GM19193 (cell line): ENCODE measurements around the gene GJB5.

Source experiments
- POLR2A ChIP-seq: IDR thresholded peaks from 4 replicates; pipeline ENCODE4 v1.6.1; 2011; ENCODE audit not compliant: insufficient read depth, insufficient read length; ENCODE audit errors: extremely low read depth

GJB5 gene

DNA sequence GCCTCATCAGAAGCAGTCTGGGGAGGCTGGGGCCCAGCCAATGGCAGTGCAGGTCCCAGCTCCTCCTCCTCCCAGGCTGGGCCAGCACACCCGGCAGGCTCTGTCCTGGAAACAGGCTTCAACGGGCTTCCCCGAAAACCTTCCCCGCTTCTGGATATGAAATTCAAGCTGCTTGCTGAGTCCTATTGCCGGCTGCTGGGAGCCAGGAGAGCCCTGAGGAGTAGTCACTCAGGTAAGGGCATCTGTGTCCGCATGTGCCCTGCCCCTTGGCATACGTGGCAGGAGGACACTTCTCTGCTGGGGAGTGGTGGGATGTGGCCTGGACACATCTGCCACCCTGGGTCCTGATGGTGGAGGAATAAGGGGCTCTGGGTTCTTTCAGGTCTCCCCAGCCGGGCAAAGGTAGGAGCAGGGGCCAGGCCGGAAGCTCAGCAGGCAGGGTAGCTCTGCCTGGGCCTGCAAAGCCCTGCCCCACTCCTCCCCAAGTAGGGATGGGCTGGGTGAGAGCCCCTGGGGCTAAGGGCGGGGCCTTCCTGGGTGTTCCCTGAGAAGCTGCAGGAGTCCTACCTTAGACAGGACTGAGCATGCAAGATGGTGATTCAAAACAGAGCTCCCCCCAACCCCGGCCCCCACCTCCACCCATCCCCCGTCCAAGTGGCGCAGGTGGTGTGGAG, at the start of gene GJB5:
Gene GJB5 (plus strand): TSS at position 84 of the 674 bp plus-strand sequence. CDS start 2,284 bp downstream, outside the sequence.
- no peak for TF ChIP-seq POLR2A

DNA sequence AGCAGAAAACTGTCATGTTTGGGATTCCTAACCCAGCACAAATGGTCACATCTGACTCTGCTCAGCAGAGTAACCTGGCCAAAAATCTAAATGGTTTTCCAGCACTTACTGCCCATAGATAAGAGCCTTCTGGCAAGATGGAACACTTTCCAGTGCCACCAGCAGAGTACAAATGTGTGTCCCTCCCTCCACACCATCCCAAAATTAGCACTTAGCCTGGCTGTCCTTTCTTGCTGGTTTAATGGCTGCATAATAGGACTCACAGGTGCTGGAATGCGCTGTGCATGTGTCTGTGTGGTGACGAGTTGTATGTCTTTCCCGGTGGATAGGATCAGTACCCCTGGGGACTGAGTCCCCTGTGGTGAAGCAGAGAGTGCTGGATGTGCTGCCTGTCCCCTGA, 49.8 kb upstream of the GJB5 start:
- no peak for TF ChIP-seq POLR2A

DNA sequence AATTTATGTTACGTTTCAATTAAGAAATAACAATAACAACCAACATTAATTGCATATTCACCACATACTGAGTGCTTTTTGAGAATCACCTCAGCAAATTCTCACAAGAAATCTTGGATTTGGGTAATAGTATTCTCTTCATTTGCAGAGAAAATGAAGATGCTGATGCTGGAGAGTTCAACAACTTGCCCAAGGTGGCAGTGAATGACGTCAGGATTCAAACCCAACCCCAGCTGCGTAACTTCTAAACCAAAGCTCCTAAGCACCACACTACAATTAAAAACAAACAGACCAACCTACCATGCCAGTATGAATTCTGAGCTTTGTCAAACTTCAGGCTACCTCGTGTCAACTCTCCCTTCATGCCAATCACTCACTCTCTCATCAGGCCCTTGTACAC, 46.7 kb upstream of the GJB5 start:
- TF ChIP-seq POLR2A: no peak

DNA sequence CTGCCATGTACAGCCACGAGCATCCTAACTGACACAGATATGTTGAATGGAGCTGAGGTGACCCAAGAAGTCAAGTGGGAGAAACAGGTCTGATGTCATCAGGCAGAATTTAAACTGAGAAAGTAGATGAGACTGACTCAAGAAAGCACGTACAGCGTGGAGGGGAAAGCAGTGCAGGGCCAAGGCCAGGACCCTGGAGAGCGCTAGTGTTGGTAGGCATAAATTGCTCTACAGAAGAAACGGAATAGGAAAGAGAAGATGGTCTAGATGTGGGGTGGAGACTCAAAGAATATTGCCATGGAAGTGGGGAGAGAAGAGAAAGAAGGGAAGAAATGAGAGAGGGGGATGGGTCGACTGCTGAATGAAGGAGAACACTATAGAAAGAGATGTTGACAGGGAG, 45.3 kb upstream of the GJB5 start:
- TF ChIP-seq POLR2A: no peak

GRCh38 chr1:34710812-34711211, 44.0 kb upstream of the GJB5 start:
- no peak for TF ChIP-seq POLR2A

DNA sequence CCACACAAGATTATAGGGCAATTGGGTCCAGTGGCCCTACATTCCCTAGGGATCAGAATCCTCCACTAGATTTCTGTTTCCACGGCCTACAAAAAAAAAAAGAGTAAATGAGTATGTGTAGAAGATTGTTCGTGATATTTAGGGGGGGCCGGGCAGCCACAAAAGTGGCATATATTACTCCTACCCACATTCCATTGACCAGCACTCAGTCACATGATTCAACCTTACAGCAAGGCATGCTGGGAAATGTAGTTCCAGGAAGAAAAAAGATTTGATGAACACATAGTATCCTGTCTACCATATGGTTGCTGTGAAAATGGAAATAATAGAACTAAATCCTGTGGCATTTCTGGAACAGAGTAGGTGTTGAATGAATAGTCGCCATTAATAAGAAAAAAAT, 43.4 kb upstream of the GJB5 start:
- TF ChIP-seq POLR2A: no peak

GRCh38 chr1:34712007-34712688, 42.7 kb upstream of the GJB5 start:
- TF ChIP-seq POLR2A: no peak

DNA sequence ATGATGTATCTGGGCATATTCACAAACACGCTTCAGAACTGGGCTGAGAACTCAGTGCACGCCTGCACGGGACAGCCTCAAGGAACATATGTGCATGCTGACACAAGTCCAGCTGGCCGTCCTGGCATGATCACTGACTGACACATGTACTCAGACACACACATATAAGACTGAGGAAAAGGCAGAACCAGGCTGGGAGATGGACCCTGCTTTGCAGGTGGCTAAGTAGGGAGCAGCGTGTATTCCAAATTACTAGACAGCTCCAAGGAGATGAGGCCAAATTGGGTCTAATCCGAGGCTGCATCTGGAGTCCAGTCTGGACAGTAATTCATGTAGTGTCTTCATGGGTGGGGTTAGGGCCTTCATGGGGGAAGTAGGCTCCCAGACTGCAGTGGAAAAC, 41.4 kb upstream of the GJB5 start:
- TF ChIP-seq POLR2A: no peak

GRCh38 chr1:34714386-34714785, 40.5 kb upstream of the GJB5 start:
- TF ChIP-seq POLR2A: no peak

- TF ChIP-seq POLR2A: no peak
These were observed 39.7 kb upstream of the GJB5 start for GRCh38 chr1:34715139-34715538.

DNA sequence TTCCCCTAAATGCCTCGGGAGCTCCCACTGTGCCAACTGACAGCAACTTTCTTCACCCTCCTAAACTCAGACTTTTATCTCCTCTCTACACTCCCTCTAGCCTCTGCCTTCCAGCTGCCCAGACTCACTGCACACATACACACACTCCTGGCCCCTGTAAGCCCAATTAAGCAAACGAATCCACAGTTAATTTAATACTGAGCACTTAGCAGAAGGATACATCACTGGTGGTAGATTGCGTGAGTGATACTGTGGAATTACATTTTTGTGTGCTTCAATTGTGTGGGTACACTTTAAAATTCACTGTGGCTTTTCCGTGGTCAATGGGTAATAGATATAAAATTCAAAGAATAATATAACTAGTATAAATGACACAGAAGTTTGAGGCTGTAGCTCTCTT, 33.6 kb upstream of the GJB5 start:
- no peak for TF ChIP-seq POLR2A

DNA sequence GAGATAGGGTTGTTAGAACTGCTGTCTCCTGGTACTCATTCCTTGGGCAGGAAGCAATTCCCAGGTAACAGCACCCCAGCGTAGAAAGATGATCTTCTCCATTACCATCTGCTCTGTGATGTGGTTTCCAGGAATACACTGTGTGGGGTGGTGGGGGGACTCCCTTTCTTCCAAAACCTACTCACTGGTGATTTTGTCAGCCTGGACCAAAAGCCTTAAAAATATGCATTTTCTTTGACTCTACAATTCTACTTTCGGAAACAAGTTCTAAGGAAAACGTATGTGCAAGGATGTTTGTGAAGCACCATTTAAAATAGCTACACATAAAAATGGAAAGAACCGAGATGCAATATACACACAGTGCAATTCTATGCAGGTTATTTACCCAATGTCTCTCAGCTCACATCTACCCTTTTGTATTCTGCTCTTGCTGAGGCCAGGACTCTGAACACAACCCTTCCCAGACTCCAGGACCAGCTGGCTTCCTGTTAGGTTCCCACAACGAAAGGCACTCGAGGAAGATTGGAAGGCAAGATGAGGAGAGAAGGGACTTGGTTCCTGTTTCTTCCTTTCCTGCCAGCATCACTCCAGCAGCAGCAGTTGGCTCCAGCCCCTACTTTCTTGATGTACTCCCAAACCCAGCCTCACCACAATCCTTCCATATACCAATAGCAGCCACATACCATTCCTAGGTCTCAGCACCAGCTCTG, 33.0 kb upstream of the GJB5 start:
- TF ChIP-seq POLR2A: no peak

DNA sequence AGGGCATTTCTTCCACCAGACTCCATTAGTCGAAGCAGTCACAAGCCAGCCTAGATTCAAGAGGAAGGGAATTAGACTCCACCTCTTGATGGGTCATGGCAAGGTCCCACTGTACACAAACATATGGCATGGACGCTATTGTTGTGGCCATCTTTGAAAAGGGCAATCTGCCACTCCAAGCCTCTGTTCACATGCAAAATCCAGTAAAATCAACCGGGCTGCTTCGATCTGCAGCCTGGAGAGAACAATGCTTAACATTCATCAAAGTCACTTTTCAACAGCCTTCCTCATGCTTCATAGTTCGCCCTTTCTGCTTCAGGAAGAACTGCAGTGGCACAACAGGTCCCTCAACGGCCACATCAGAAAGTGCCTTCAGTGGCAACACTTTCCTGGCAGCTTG, 28.0 kb upstream of the GJB5 start:
- no peak for TF ChIP-seq POLR2A

DNA sequence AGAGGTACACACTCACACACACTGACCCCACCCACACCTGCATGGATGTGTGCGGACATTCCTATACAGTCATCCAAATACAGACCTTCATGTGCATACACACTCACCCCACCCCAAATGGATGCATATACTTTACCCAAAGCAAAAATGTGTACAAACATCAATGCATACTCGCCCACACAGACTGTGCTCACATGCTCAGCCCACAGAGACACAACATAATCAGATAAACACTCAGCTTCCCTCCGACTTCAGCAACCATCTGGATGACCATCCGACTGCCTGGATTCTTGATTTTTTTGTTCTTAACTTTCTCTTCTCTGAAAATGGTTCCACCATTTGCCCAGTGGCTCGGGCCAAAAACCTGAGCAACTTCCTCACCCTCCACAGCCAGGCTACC, 24.4 kb upstream of the GJB5 start:
- TF ChIP-seq POLR2A: no peak

DNA sequence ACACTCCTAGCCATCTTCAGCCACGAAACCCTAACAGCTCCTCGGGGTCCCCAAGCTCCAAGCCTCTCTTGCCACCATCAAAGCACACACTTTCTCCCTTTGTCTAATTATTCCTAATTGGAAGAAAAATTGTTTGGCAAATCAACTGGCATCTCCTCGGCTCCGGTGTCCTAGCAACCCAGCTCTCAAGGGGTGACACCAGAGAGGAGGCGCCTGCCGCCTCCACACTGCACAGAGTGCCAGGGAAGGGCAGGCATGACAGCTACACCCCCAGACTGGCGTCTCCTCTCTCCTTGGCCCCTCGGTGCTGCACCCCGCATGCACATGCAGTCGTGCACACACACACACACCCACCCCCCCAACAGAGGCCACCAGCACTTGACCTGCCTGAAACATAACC, 18.2 kb upstream of the GJB5 start:
- no peak for TF ChIP-seq POLR2A

- TF ChIP-seq POLR2A: no peak
These were observed 15.2 kb upstream of the GJB5 start for GRCh38 chr1:34739613-34740012.
